Retinal pigment epithelial cell (primary cell): Measurements from ENCODE around the gene LTB.
A peak's percentile ranks its signal among the peaks of the same experiment; 100 is the strongest.

Experiments used
- DNase-seq: peaks from one replicate; pipeline ENCODE4 v3.0.0-alpha.2; 2010; ENCODE audit warnings: low read depth
- H3K4me3 ChIP-seq: 2 replicates; pipeline ENCODE4 v1.5.1; 2011; ENCODE audit warnings: mild to moderate bottlenecking, low read length, control low read depth, moderate library complexity
- CTCF ChIP-seq: conservative IDR thresholded peaks from 2 replicates; pipeline ENCODE4 v1.5.1; 2011; ENCODE audit warnings: low read depth, low read length, control low read depth, inconsistent platforms

Gene LTB

GRCh38 chr6:31546958-31547726, 35.1 kb downstream of the LTB start, which contains the start of gene NFKBIL1:
Gene NFKBIL1 (plus strand): TSS chr6:31547608. CDS start chr6:31547695, 87 bp downstream.
- no peak for TF ChIP-seq CTCF
- H3K4me3 ChIP-seq, result peak within 1 kb of the TSS; percentile 56
- peak; percentile 86 for DNase-seq

- TF ChIP-seq CTCF, result peak; percentile 99
- DNase-seq, result peak; percentile 42
- H3K4me3 ChIP-seq, result peak within 1 kb of the TSS; percentile 56
Observed at GRCh38 chr6:31546339-31546957, 35.8 kb downstream of the LTB start, which contains the start of gene ATP6V1G2. Gene ATP6V1G2 (minus strand): TSS chr6:31546608. CDS start chr6:31546559, 49 bp downstream.

GRCh38 chr6:31545291-31545690, 36.9 kb downstream of the LTB start:
- no peak for TF ChIP-seq CTCF
- DNase-seq, result no peak
- no peak overlapping the region for H3K4me3 ChIP-seq

GRCh38 chr6:31544676-31545075, 37.5 kb downstream of the LTB start:
- DNase-seq, result no peak
- no peak overlapping the region for H3K4me3 ChIP-seq
- TF ChIP-seq CTCF, result no peak

- TF ChIP-seq CTCF, result no peak
- DNase-seq, result no peak
- no peak overlapping the region for H3K4me3 ChIP-seq
Observed at GRCh38 chr6:31543639-31544038, 38.6 kb downstream of the LTB start.

- TF ChIP-seq CTCF, result no peak
- peak within 1 kb of the TSS; percentile 85 for H3K4me3 ChIP-seq
- DNase-seq, result peak; percentile 92
Observed at GRCh38 chr6:31541658-31542521, 40.3 kb downstream of the LTB start, which contains the start of gene DDX39B. Gene DDX39B (minus strand): TSS chr6:31542003. CDS start chr6:31540532, 1,471 bp downstream.
